SIG-M5 (cell line): ENCODE measurements around the gene HIPK2.

Source experiments
- DNase-seq: peaks from one replicate; lab custom pipeline; 2025; lab: John Stamatoyannopoulos, UW

The HIPK2 gene

DNA sequence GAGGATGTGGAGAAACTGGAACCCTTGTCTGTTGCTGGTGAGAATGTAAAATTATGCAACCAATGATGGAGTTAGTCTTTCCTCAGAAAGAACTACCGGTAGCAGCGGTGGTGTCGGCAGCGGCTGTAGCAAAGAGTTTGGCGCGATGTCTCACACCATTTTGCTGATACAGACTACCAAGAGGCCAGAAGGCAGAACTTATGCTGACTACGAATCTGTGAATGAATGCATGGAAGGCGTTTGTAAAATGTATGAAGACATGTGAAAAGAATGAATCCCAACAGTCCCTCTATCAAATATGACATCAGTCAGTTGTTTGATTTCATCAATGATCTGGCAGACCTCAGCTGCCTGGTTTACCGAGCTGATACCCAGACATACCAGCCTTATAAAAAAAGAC lies 243.7 kb downstream of the HIPK2 start:
- DNase-seq = no peak

DNA sequence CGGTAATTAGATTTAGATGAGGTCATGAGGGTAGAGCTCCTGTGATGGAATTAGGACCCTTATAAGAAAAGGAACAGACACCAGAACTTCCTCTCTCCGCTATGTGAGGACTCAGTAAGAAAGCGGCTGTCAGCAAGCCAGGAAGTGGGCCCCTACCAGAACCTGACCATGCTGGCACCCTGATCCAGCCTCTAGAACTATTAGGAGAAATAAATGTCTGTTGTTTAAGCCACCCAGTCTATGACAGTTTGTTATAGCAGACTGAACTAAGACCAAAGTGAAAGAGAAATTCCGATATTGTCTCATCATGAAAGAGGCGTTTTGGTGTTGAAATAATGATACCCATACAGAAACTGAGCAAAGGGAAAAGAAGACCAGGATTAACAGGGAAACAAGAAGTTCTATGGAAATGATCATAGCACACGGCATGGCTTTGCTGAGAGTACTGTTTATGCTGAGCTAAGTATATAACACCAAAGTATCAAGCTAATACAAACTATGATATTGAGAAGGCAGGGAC lies 245.1 kb downstream of the HIPK2 start:
- no peak for DNase-seq

DNA sequence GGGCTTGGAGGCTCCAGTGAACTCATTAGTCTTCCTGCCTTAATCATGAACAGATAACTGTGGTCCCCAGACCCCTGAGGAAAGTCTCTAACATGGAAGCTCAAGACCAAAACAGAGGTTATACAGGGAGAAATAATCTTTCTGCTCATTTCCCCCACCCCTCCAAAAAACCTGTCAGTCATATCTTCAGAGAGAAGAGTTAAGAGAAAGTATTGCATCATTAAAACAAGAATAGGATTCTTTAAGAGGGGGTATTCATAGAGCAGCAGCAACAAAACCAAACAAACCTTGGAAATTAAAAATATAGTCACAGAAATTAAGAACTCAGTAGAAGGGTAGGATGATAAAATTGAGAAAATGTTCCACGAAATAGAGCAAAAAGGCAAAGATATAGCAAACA lies 246.7 kb downstream of the HIPK2 start:
- DNase-seq = no peak

DNA sequence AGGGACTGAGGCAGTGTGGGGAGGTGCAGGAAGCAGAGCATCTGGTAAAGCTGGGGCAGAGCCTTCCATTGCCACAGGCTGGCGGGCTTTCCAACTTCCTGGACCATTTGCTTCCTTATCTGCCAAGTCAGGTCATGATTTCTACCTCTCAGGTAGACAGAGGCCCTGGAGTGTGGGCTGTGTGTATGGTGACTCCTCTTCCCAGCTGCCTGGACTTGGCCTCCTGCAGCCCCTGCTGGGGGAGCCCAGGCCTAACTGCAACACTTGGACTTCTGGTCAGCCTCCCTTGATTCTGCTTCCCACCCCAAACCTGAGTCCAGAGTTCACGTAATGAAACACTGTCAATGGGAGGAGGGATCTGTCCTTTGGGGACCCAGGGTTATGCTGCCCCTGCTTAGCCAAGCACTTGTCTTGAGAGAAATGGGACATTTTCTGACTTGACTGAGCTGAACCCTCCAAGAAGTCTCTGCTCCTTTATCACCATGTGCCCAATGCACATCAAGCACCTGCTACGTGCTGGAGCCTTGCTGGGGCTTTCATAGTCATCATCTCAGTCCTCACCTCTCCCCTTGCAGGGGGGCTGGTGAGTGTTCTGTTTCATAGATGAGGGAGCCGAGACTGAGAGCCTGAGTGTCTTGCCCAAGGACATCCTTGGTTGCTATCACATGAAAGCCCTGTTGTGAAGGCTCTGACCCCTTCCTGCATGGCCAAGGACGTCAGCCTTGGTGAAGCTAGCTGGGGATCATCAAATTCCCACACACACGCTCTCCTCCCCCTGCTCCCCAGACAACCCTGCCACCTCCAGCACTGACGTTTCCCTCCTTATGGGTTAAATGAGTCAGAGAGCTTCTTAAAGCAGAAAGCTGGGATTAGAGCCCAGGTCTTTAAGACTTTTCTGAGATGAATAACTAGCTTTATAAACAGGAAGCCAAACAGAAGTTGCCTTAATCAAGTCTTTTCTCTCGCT lies 250.9 kb downstream of the HIPK2 start:
- DNase-seq = no peak

DNA sequence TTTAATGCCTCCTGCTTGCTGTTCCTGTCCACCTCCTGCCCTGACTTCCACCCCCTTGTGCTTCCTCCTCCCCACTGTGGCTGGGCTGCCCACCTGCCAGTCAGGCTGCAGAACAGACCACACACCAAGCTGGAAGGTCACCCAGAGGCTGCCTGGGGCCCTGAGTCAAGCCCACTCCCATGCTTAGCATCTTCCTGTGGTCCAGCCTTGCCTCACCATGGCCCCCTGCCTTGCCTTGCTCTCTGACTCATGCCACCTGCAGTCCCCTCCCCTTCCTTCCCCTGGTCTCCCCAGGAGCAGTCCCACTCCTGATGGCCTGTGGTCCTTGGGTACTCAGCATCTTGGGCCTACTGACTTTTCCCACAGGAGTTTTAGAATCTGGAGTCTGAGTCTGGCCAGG lies 252.0 kb downstream of the HIPK2 start:
- no peak for DNase-seq

DNA sequence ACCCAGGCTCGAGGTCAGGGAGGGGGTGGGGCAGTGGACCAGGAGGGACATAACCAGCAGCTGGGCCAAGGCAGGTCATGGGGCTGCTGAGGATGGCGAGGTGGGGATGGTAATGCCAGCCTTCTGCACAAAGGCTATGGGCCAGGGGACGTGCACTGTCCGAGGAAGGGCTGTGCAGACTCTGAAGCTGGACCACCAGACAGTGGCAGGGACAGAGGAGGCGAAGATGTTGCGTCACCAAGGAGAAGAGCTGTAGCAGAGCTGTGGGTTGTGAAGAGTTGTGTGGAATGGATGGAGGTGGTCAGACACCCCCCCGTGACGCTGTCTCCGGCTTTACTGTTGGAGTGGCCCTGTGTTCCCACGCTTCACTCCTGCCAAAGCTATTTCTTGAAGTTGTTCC lies 252.6 kb downstream of the HIPK2 start:
- DNase-seq = no peak

DNA sequence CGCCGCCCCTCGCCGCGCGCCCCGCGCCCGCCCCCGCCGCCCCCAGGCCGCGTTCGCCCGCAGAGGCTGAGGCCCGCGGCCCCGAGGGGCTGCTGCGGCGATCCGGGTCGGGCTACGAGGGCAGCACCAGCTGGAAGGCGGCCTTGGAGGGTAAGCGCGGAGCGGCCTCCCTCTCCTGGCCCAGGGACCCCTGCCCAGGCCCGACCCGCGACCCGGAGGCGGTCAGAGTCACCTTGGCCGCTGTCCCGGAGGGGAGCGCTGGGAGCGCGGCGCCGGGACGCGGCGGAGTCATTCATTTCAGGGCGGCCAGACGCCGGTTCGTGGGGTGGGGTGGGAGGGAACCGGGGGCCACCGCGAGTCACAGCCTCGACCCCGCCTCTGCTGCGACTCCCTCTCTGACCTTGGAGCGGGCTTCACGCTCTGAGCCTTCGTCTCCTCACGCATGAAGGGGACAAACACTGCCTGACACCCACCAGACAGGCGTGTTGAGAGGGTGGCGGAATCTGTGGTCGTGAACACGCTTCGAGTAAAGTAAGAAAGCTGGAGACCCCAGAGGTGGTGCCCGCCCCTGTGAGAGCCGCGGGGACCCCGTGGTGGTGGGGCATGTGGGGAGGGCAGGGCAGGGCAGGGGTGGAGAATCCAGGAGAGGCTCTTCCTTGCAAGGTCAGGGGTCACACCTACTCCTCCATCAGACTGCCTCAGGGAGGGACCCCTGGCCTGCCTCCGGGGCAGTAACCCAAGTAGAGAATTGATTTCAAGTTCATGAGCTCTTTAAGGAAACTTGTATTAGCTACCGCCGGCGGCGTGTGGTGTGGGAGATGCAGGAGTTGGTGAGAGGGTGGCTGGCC lies 253.6 kb downstream of the HIPK2 start:
- DNase-seq = no peak

DNA sequence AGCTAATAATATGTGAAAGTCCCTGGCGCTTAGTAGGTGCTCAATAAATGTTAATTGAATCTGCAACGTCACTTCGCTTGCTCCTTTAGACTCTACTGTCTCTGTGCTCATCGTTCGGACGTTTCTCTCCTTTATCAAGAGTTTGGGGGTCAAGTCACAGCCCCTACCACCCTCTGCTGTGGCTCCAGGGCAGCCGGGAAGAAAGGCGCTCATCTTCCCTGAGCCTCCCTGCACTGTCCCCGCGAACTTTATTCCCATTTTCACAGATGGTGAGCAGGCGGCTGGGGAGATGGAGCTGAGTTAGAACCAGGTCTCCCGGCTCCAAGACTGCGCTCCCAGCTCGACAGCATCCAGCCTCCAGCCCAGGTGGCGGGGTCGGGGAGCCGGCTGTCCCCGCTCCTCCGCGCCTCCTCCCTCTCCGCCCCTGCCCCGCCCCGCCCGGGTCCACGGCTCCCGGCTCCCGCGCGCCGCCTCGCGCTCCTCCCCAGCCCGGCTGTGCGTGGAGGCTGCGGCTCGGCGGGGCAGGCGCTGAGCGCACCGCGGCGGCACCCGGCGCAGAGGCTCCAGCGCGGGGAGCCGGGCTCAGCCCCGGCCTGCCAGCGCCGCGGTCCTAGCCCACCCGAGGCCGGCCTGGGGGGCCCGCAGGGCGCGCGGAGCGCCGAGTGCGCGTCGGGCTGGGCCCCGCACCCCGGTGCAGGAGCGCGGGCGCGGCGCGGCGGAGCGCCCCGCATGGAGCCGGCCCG lies 254.4 kb downstream of the HIPK2 start, which contains the start of gene CLEC2L:
Gene CLEC2L (plus strand): TSS at position 487 of the 743 bp plus-strand sequence. CDS start 243 bp downstream, at position 730.
- DNase-seq = no peak

DNA sequence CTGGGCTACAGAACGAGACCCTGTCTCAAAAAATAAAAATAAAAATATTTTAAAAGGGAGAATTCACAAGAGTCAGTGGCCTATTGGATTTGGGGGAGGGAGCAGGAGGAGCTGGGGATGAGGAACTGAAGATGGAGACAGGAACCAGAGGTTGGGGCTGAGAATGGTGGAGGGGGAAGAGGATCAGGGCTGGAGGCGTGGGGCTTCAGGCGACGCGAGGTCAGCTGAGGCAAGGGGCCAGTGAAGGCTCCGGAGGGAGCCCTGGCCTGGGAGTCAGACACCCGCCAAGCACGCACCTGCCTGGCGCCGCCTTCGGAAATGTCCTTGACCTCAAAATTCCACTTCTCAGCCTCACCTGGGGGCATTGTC lies 255.0 kb downstream of the HIPK2 start:
- DNase-seq = no peak

DNA sequence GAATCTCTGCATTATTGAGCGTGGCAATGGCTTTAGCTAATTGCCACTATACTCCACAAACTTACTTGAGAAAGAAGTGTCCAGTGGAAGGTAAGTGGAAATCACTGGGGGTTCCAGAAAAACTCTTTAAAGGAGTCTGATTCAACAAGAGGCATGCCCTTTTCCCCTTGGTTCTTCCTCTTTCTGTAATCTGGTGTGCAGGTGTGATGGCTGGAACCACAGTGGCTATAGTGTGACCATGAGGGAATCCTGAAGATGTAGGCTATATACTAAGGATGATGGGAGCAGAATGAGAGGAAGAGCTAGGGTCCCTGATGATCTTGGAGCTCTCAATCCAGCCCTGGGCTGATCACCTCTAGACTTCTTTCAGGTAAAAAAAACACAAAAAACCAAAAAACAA lies 256.4 kb downstream of the HIPK2 start:
- DNase-seq = no peak

DNA sequence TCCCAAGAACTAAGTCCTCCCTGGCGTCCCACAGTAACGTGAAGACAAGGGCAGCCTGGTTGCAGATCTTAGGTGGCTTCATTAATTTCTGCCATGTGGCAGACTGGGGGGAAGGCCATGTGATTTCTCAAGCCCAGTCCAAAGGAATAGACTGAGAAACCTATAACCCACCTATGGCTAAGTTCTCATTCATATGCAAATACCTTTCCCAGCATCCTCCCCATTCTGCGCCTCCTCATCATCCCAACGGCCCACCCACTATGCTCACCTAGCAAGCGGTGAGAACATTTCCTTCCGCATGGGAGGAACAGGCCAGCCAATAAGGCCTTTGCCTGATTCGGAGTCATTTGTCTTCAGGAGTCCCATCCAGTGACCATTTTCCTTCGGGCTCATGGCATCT lies 262.5 kb downstream of the HIPK2 start:
- no peak for DNase-seq
